Central memory CD8-positive, alpha-beta T cell (primary cell): ENCODE measurements around the gene RGS7.

Experiments
- ATAC-seq: fragments of 150-1000 bp; cut with Tn5 transposase; replicated peaks from 2 replicates; pipeline ENCODE4 v1.10.0; 2022; ENCODE audit warnings: mild to moderate bottlenecking, moderate FRiP score, moderate number of reproducible peaks; ENCODE audit not compliant: poor library complexity, severe bottlenecking; ENCODE audit errors: extremely low read depth
- DNase-seq, 2 donors: peaks; one replicate each; pipeline ENCODE4 v3.0.0; 2021; ENCODE audit warnings: low spot score in 2 of 2
- H3K27ac Mint-ChIP-seq: one replicate; pipeline ENCODE4 v1.8.0; 2022; ENCODE audit warnings: low read depth, mild to moderate bottlenecking, moderate library complexity, mixed read lengths
- H3K27me3 Mint-ChIP-seq: one replicate; pipeline ENCODE4 v1.8.0; 2022; ENCODE audit warnings: mixed read lengths
- H3K36me3 Mint-ChIP-seq: one replicate; pipeline ENCODE4 v1.8.0; 2022; ENCODE audit warnings: mild to moderate bottlenecking, moderate library complexity, mixed read lengths; ENCODE audit not compliant: insufficient read depth
- H3K4me1 Mint-ChIP-seq: one replicate; pipeline ENCODE4 v1.8.0; 2022; ENCODE audit warnings: mixed read lengths
- H3K4me3 Mint-ChIP-seq: one replicate; pipeline ENCODE4 v1.8.0; 2022; ENCODE audit warnings: mild to moderate bottlenecking, moderate library complexity, mixed read lengths
- H3K9me3 Mint-ChIP-seq: one replicate; pipeline ENCODE4 v1.8.0; 2022; ENCODE audit warnings: mixed read lengths

RGS7 gene

DNA sequence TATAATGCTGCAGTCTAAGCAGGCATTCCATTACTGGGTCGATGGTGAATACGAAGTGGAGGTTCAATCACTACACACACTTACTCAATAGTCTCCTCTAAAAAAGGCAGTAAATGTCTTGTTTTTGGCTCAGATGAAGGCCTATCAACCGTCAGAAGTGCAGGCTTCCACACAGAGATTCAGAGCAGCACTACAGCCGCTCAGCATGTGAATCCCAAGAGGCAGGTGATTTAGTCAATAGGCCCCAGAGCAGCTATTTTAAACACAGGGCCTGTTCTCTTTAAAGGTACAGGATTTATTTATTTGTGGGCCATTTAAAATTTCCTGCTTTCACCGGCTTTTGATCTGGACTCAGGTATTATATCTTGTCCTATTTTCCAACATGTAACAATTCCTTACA lies 293.7 kb downstream of the RGS7 start:
- H3K4me1 Mint-ChIP-seq = no peaks in the 10 kb centered on the region

DNA sequence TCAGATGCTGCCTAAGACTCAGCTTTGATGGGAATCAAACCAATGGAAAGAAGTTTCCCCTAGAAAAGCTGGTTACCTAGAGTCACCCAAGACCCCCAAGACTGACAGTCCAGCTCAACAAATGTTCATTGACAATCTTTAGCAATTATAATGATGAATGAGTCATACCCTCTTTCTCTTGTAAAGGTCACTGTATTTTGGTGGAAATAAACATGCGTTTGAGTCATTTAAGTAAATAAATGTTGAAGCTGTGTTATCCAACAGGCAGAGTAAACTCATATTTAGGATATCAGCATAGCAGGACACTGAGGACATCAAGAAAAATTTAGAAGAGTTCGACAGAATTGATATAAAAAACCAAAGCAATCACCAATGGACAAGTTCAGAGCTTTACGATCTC lies 295.9 kb downstream of the RGS7 start:
- no peak for DNase-seq
- H3K4me3 Mint-ChIP-seq = no peak overlapping the region
- peaks cover 2% of the 10 kb centered on the region for H3K36me3 Mint-ChIP-seq
- no peak overlapping the region for H3K27ac Mint-ChIP-seq
- H3K9me3 Mint-ChIP-seq = peaks cover 20% of the 10 kb centered on the region
- H3K27me3 Mint-ChIP-seq = no peaks in the 10 kb centered on the region
- no peaks in the 10 kb centered on the region for H3K4me1 Mint-ChIP-seq
- ATAC-seq = no peak

More for the DNA sequence above, 293.7 kb downstream of the RGS7 start:
- Mint-ChIP-seq H3K4me3 (no peak overlapping the region), H3K27ac (no peak overlapping the region), H3K36me3 (peaks cover 2% of the 10 kb centered on the region), H3K9me3 (peaks cover 28% of the 10 kb centered on the region), H3K27me3 (no peaks in the 10 kb centered on the region)
- ATAC-seq (no peak), DNase-seq (no peak)

DNA sequence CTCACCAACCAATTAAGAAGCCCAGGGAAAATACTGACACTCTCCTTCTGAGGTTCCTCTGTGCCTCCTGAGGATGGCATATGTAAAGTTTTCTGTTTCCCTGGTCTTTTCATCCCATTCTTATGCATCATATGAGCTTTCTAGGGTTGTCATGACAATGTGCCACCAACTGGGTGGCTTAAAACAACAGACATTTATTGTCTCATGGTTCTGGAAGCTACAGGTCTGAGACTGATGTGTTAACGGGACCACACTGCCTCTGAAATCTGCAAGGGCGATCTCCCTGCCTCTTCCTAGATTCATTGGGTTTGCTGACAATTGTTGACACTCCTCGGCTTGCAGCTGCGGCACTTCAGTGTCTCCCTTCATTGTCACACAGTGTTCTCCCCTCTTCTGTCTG lies 308.4 kb downstream of the RGS7 start:
- no peaks in the 10 kb centered on the region for H3K4me1 Mint-ChIP-seq
- no peaks in the 10 kb centered on the region for H3K27me3 Mint-ChIP-seq
- ATAC-seq (no peak), DNase-seq (no peak)
- no peak overlapping the region for H3K27ac Mint-ChIP-seq
- peaks cover 33% of the 10 kb centered on the region for H3K9me3 Mint-ChIP-seq
- H3K4me3 Mint-ChIP-seq = no peak overlapping the region
- no peaks in the 10 kb centered on the region for H3K36me3 Mint-ChIP-seq

DNA sequence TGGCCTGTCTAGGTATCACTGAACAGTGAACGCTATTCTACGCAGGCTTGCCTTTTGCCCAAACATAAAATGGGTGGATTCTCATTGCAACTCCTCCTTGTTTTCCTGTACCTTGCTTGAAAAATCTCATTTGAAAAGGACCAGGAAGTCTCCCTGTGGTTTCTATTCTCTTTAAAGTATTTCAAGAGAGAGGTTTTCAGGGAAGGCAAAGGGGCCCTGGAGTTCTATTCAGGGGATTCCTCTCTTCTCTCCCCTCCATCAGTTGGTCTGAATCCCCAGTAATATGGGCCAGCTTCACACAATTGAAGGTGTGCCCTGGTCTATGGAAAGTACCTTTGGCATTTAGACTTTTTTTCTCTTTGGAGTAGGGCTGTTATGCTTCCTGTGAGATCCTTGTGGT lies 311.3 kb downstream of the RGS7 start:
- no peaks in the 10 kb centered on the region for H3K36me3 Mint-ChIP-seq
- no peak overlapping the region for H3K4me3 Mint-ChIP-seq
- H3K4me1 Mint-ChIP-seq = no peaks in the 10 kb centered on the region
- no peak for DNase-seq
- ATAC-seq = no peak
- peaks cover 23% of the 10 kb centered on the region for H3K9me3 Mint-ChIP-seq
- H3K27ac Mint-ChIP-seq = no peak overlapping the region
- H3K27me3 Mint-ChIP-seq = no peaks in the 10 kb centered on the region

DNA sequence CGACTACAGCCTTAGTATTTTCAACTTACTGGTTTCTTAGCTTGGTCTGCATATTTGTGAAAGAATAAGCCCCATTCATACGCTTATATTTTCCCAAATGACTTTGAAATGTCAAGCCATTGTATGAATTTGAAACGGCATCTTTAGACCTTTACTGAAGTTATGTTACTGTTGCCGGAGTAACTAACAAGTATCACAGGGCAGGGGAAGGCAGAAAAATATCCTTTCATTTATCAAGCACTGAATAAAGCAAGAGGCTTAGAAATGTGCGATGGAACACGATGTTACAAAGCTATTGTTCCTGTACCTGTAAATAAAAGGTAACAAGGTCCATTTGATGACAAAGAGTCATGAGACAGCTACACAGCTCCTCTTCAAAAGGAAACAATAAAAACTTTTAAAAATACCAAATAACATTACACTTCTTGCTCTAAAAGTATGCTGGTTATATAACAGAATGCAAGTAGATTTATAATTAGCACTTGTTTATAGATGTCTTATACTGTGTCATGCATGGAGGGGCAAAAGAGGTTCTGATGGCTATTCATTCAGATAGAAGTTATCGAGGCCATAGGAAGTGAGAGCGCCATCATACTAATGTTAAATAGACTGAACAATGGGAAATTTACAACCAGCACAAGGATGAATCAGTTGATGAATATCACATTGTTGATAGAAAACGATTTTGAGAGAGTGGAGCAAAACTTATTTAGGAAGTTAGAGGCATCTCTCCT lies 322.6 kb downstream of the RGS7 start:
- Mint-ChIP-seq H3K27ac (no peak overlapping the region), H3K4me1 (no peaks in the 10 kb centered on the region), H3K9me3 (peaks cover 17% of the 10 kb centered on the region), H3K27me3 (no peaks in the 10 kb centered on the region), H3K4me3 (no peak overlapping the region), H3K36me3 (no peaks in the 10 kb centered on the region)
- DNase-seq = no peak
- ATAC-seq = no peak

DNA sequence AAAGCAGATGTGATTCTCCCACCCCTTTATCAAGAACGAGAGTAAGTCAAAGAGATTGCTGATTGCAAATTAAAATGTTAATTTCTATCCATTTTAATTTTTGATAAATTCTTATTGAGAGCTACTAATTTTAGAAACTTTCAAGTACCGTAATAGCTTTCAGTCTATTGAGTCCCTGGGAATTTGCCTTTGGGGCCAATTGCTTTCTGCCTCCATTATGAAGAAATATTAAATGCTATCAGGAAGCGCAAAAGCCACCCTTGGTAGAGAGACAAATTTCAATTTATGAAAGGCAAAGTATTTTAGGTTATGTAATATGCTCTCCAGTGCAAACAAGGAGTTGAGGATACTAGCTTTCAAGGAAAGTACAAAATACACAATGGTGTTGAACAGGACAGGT lies 332.2 kb downstream of the RGS7 start:
- Mint-ChIP-seq H3K27me3 (no peaks in the 10 kb centered on the region), H3K36me3 (no peaks in the 10 kb centered on the region)

DNA sequence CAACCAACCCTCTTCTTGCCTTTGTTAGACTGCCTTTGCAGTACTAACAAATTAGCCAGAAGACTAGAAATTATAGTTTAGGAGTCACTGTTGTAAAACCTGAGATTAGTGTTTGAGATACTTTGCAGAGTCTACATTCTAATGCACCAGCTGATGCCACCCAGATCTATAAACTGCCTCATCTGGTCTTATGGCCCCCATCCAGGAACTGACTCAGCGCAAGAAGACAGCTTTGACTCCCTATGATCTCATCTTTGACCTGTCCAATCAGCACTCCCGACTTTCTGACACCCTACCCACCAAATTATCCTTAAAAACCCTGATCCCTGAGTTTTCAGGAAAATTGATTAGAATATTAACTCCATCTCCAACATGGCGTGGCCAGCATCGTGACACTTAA lies 334.6 kb downstream of the RGS7 start:
- Mint-ChIP-seq H3K4me3 (no peak overlapping the region), H3K27ac (no peak overlapping the region), H3K9me3 (peaks cover 25% of the 10 kb centered on the region), H3K36me3 (no peaks in the 10 kb centered on the region), H3K27me3 (no peaks in the 10 kb centered on the region), H3K4me1 (no peaks in the 10 kb centered on the region)
- ATAC-seq (no peak), DNase-seq (no peak)

More for the DNA sequence above, 332.2 kb downstream of the RGS7 start:
- peaks cover 17% of the 10 kb centered on the region for H3K9me3 Mint-ChIP-seq
- no peak overlapping the region for H3K4me3 Mint-ChIP-seq
- DNase-seq (no peak), ATAC-seq (no peak)
- H3K27ac Mint-ChIP-seq = no peak overlapping the region
- no peaks in the 10 kb centered on the region for H3K4me1 Mint-ChIP-seq

DNA sequence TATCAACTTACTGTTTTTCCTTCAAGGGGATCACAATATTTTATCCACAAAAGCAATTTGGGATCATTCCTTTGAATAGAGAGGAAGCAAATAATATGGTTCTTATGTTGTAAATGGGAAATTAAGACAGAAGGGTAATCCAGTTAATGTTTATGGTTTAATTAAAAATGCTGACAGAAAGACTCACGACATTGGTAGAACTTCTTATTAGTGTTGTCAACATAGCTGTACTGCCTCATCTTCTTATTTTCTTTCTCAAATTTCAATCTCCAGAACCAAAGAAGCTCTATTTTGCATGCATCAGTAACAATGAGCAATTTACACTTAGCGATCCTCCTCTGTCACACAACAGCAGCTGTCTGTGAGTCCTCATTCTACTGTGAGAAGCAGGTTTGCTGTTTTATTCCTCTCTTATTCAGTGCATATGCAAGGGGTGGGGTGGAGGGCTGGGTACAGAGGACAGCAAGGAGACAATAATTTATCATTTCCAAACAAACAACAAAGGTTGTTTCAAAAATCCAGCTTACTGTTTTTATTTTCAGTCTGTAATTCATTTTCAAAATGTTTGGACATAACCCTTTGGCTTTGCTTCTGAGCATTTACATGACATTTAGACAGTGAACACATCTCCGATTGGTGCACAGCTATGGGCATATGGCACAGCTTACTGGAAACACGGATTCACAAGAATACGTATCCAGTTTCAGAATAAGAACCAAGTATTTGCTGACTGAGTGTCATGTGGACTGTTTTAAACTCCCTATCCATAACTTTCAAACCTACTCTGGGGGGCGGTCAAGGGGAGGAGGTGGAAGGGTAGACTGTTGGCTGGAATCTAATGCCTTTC lies 335.9 kb downstream of the RGS7 start:
- Mint-ChIP-seq H3K9me3 (peaks cover 25% of the 10 kb centered on the region), H3K4me1 (no peaks in the 10 kb centered on the region), H3K27me3 (no peaks in the 10 kb centered on the region), H3K27ac (no peak overlapping the region), H3K36me3 (no peaks in the 10 kb centered on the region), H3K4me3 (no peak overlapping the region)
- DNase-seq (no peak), ATAC-seq (no peak)

DNA sequence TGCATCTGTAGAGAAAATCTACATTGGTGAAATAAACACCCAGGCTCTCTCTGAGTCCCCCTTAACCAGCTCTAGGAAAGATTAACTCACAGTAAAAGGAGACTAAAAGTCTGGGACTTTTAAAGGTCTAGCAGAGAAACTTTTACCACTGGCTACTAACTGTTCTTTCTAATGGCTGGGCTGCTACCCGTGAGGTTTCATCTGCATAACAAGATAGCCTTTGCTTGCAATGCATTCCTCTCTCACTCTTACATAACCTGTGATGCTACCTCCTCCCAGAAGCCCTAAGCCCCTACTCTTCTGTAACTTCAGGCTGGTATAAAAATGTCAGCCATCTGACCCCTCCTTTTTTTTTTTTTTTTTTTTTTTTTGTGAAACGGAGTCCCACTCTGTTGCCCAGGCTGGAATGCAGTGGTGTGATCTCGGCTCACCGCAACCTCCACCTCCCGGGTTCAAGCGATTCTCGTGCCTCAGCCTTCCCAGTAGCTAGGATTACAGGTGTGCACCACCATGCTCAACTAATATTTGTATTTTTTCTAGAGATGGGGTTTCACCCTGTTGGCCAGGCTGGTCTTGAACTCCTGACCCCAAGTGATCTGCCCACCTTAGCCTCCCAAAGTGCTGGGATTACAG lies 344.2 kb downstream of the RGS7 start:
- no peak overlapping the region for H3K27ac Mint-ChIP-seq
- no peak for DNase-seq
- H3K36me3 Mint-ChIP-seq = no peaks in the 10 kb centered on the region
- no peaks in the 10 kb centered on the region for H3K27me3 Mint-ChIP-seq
- H3K4me3 Mint-ChIP-seq = no peak overlapping the region
- H3K4me1 Mint-ChIP-seq = no peaks in the 10 kb centered on the region
- H3K9me3 Mint-ChIP-seq = peaks cover 17% of the 10 kb centered on the region
- no peak for ATAC-seq

DNA sequence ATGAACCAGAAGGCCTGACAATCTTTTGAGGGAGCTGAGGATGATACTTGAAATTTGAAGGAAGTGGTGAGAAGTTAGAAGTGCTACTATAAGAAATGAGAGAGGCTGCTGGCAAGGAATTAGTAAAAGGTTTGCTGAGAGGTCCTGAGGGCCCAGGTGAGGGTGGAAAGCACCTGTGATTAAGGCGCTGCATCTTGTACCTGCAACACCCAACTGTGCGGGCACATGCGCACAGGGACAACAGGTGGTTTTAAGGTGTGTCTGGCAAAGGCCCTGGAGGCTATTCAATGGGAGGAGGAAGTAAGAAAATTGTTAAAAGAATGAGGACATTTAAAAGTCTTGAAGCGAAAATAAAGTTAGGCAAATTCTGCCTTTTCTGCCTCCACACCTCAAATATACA lies 349.3 kb downstream of the RGS7 start:
- Mint-ChIP-seq H3K36me3 (no peaks in the 10 kb centered on the region), H3K4me1 (no peaks in the 10 kb centered on the region), H3K27ac (no peak overlapping the region), H3K4me3 (no peak overlapping the region), H3K9me3 (peaks cover 28% of the 10 kb centered on the region), H3K27me3 (no peaks in the 10 kb centered on the region)
- DNase-seq = no peak
- no peak for ATAC-seq

DNA sequence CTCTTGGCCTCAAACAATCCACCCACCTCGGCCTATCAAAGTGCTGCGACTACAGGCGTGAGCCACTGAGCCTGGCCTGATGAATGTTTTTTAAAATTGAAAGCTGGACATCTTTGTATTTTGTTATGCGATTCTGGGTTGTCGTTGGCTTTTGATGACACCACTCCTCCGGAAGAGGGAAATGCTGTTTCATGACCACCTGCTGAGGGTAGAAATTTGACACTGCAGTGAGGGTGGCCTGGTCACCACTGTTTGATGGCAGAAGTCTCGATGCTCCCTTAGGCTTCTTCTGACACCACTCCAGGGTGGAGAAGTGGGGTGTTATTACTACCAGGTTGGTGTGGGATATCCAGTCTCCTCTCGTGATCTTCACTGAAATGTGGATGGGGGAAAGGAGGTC lies 357.2 kb downstream of the RGS7 start:
- DNase-seq (no peak), ATAC-seq (no peak)
- Mint-ChIP-seq H3K27me3 (no peaks in the 10 kb centered on the region), H3K36me3 (no peaks in the 10 kb centered on the region), H3K27ac (no peak overlapping the region), H3K4me1 (no peaks in the 10 kb centered on the region), H3K4me3 (no peak overlapping the region), H3K9me3 (peaks cover 33% of the 10 kb centered on the region)

DNA sequence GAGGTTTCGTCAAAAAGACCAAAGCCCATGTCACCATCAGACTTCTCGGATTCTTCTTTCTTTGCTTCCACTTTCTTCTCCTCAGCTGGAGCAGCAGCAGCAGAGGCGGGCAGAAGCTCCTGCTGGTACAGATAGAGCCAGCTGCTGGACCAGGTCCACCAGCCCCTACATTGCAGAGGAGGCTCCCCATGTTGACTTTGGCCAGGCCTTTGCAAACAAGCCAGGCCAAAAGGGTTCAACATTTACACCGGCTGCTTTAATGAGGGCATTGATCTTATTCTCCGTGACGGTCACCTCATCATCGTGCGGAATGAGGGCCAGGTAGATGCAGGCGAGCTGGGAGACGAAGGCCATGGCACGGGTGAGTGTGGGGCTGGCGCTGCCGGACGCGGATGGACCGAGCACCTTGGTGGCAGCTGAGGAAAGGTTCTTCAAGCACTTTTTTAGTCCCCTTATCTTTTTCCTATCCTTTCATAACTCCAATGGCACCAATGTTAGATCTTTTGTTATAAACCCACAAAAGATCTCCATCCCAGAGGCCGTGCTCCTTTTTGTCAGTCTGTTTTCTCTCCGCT lies 358.5 kb downstream of the RGS7 start:
- Mint-ChIP-seq H3K4me3 (no peak overlapping the region), H3K4me1 (no peaks in the 10 kb centered on the region), H3K36me3 (no peaks in the 10 kb centered on the region), H3K27ac (no peak overlapping the region), H3K9me3 (peaks cover 25% of the 10 kb centered on the region), H3K27me3 (no peaks in the 10 kb centered on the region)
- ATAC-seq (no peak), DNase-seq (no peak)
